NT2/D1 (cell line): ENCODE results near the gene IRF1.

Experiments used
- YY1 ChIP-seq: IDR thresholded peaks from 2 replicates; pipeline ENCODE4 v1.6.1; 2011; ENCODE audit not compliant: insufficient read length, insufficient read depth
- ZNF274 ChIP-seq: IDR thresholded peaks from 2 replicates; pipeline ENCODE4 v1.6.1; 2011; ENCODE audit warnings: mild to moderate bottlenecking, low read depth, low read length

- TF ChIP-seq YY1 (no peak), ZNF274 (no peak)
Measured at GRCh38 chr5:132472431-132472830, 18.1 kb downstream of the IRF1 start.
